ENCODE data around the gene EEF1AKMT2.

Gene EEF1AKMT2

DNA sequence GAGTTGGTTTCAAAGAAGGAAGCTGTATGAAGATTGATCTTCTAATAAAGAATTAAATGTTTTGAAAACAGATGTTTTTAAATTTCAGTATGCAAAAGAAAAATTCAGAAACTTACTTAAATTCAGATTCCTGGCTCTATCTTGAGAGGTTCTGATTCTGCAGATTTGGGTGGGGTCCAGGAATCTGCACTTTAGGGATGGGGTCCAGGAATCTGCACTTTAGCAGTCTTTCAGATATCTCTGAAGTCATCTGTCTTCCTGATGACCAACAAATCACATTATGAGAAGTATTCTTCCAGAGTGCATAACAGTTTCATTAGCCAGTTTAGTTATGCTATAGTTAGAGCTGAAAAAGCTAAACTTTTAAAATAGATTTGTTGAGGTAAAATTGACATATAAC lies 34.0 kb upstream of the EEF1AKMT2 start:
- TF ChIP-seq, protein P1, sequence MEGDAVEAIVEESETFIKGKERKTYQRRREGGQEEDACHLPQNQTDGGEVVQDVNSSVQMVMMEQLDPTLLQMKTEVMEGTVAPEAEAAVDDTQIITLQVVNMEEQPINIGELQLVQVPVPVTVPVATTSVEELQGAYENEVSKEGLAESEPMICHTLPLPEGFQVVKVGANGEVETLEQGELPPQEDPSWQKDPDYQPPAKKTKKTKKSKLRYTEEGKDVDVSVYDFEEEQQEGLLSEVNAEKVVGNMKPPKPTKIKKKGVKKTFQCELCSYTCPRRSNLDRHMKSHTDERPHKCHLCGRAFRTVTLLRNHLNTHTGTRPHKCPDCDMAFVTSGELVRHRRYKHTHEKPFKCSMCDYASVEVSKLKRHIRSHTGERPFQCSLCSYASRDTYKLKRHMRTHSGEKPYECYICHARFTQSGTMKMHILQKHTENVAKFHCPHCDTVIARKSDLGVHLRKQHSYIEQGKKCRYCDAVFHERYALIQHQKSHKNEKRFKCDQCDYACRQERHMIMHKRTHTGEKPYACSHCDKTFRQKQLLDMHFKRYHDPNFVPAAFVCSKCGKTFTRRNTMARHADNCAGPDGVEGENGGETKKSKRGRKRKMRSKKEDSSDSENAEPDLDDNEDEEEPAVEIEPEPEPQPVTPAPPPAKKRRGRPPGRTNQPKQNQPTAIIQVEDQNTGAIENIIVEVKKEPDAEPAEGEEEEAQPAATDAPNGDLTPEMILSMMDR (IDR thresholded peaks at IDR 0.05), result no peak

DNA sequence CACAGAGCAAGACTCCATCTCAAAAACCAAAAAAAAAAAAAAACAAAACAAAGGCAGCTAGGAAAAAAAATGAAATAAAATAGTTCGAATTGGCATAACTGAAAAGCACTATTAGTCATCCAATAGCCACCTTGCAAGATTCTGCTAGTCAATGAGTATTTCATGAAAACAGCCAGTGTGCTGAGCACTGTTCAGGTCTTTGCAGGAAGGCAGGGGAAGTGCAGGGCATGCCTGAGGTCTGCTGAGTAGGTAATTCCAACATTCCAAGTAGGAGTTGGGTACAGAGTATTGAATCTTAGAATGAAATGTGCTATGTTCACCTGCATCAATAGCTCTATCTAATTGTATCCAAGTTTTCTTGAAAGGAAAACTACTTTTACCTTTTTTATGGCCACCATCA lies 32.8 kb upstream of the EEF1AKMT2 start:
- TF ChIP-seq, protein P1 (IDR thresholded peaks at IDR 0.05), result no peak

DNA sequence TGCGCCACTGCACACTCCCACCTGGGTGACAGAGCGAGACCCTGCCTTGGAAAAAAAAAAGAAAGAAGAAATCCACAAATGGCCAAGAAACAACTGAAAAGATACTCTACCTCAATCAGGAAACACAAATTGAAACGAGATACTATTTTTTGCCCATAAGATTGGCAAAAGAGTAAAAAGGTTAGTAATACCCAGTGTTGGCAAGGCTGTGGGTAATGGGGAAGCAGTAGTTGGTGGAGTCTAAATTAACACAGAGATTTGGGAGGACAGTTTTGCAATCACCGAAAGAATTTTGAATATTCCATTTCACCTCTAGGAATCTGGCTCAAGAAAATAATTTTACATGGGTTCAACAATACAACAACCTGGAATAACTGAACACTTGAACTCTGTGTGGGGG lies 29.8 kb upstream of the EEF1AKMT2 start:
- TF ChIP-seq, protein P1 (IDR thresholded peaks at IDR 0.05), result no peak

DNA sequence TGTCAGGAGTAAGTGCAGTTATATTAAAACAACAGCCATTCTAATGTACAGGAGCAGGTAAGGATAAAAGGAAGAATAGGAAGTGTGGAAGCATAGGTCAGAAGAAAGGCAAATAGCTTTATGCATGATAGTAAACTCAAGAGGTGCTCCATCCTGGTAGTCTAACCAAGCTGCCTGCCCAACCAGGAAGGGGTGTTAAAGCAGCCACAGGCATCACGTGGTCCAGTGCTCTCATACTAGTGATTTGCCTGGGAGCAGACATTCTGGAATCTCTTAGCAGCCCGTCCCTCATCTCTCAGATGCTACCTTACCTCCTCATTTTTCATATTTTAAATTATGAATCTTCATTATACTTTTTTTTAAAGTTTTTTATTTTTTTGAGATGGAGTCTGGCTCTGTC lies 28.4 kb upstream of the EEF1AKMT2 start:
- TF ChIP-seq, protein P1 (IDR thresholded peaks at IDR 0.05), result no peak

DNA sequence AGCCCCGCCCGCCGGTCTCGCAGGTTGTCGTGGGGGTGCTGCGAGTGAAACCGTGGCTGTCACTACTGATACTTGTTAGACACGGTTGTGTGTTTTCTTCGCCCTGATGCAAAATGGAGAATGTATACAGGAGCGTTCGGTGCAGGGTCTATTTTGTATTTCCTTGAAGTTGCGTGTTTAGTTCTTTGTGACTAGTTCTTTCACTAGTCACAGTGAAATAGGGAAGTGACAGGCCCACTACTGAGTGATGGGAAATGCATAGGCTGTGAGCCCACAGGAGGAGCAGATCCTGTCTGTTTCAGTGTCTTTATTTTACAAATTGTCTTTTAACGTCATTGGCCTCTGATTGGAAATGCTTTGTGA lies 10.6 kb upstream of the EEF1AKMT2 start:
- TF ChIP-seq, protein P1 (IDR thresholded peaks at IDR 0.05), result no peak

DNA sequence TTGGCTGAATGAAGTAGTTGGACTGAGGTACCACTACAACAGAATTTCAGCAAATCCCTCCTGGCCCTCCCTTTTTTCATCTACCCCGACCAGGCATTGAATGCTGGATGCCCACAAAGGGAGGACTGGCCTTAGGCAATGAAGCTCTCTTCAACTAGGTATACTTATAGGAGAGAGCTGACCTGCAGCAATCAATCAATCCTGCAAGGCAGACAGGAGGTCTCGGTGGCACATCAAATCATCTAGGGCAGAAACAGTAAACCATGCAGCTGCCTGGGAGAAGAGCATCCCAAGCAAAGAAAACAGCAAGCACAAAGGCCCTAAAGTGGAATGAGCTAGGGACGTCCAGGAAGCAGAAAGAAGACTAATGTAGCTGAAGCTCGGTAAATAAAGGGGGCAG lies 7.5 kb upstream of the EEF1AKMT2 start:
- TF ChIP-seq, protein P1 (IDR thresholded peaks at IDR 0.05), result no peak

DNA sequence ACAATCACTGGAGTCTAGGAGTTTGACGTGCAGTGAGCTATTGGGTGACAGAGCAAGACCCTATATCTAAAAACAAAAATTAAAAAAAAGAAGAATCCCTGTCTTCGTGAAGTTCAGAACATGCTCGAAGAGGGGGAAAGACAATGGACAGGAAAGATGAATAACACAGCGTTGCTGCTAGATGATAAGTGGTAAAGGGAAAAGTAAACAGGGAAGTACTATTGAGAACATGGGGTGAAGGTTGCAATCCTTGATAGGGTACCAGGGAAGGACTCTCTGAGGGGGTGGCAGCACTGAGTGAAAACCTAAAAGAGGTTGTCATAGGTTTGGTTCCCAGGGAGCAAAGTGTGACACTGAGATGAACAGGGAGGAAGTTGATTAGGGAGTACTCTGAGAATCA lies 7.1 kb upstream of the EEF1AKMT2 start:
- TF ChIP-seq, protein P1 (IDR thresholded peaks at IDR 0.05), result no peak

DNA sequence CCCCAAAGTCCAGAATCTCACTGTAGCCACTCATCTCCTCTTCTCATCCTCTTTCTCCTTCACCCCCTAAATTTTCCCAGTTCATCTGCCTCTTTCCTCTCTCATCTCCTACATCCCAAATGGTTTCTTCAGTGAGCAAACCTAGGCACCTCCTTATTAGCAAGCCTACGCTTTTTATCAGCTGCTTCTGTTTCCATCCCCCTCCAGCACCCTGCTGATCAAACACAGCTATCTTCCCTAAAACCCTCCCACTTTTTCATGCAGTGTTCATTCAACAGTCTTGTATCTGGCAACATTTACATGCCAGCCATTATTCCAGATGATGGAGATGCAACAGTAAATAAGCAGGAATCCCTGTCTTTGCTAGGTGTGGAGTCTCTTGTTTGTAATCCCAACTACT lies 6.7 kb upstream of the EEF1AKMT2 start:
- TF ChIP-seq, protein P1 (IDR thresholded peaks at IDR 0.05), result no peak

Measured in LNCAP (cell line).